Right lobe of liver (tissue), 4 donors: ENCODE results near the gene ARHGAP19.

ENCODE experiments used
- CTCF ChIP-seq, 4 donors: fragments of 200-600 bp in 3 of 4; fragments of 450-650 bp in 1 of 4; IDR thresholded peaks; one replicate each; pipeline versions ENCODE4 v1.5.1 to v1.8.0; 2016 to 2022; ENCODE audit warnings: antibody characterized with exemption in 4 of 4, mild to moderate bottlenecking in 2 of 4
- POLR2A ChIP-seq: fragments of 450-650 bp; IDR thresholded peaks from one replicate; pipeline ENCODE4 v1.6.1; 2017; ENCODE audit warnings: antibody characterized with exemption, mild to moderate bottlenecking
- donor health status: DM: no; HTN: no; CAD: no.
- donor health status: DM: no; HTN: no; CAD: no.
- donor health status: DM: no; HTN: yes; CAD: no.

- TF ChIP-seq CTCF (IDR thresholded peaks at IDR 0.05): no peak
- no peak for TF ChIP-seq POLR2A
These were observed 11.7 kb downstream of the ARHGAP19 start for GRCh38 chr10:97280783-97281182.
